GM12878 (cell line): ENCODE measurements around the gene CCDC91. TPM values are rescaled to one million over a fixed set of nuclear protein-coding genes. Genes with fewer than 3 reads are reported as not detected.

Experiments
- ATAC-seq: fragments of 200-7000 bp; cut with Tn5 transposase; 3 replicates; pipeline ENCODE4 v1.9.1; 2020; ENCODE audit warnings: mild to moderate bottlenecking, moderate library complexity
- BruUV-seq: library from RNA; stranded (reverse); fragments of 400-500 nt; replicated peaks from 2 replicates; lab custom pipeline; 2021; lab: Mats Ljungman, UMichigan
- CTCF ChIA-PET: fragments of 300-600 bp; sonication (Branson Sonifier 250); formaldehyde crosslinking; extraction: SDS; loops from one replicate; lab custom pipeline; 2021; ENCODE audit warnings: inconsistent platforms; lab: Yijun Ruan, JAX
- POLR2A ChIA-PET: fragments of 350-600 bp; formaldehyde crosslinking; extraction: SDS; loops from one replicate; lab custom pipeline; 2021; ENCODE audit warnings: inconsistent platforms; lab: Charles Lee
- RAD21 ChIA-PET: fragments of 300-600 bp; sonication (Branson Sonifier 250); formaldehyde crosslinking; loops from one replicate; lab custom pipeline; 2023; ENCODE audit warnings: antibody characterized with exemption; ENCODE audit not compliant: unreplicated experiment; lab: Charles Lee
- SMC1A ChIA-PET: fragments of 300-600 bp; sonication (Branson Sonifier 250); formaldehyde crosslinking; loops from one replicate; lab custom pipeline; 2023; ENCODE audit not compliant: unreplicated experiment, uncharacterized antibody; lab: Charles Lee
- DNase-seq: peaks from one replicate; pipeline ENCODE4 v3.0.0-alpha.2; 2011; ENCODE audit warnings: low read depth, low spot score
- FAIRE-seq: peaks from 3 replicates; lab custom pipeline; 2011; peaks lifted over from hg19 to GRCh38; lab: Jason Lieb, UNC
- H2AFZ ChIP-seq: 2 replicates; pipeline ENCODE4 v1.6.0; 2011; ENCODE audit warnings: low read depth, low read length, control low read depth; ENCODE audit not compliant: control insufficient read depth
- H3K27ac ChIP-seq: 2 replicates; pipeline ENCODE4 v1.5.1; 2011; ENCODE audit warnings: control low read depth; ENCODE audit not compliant: control insufficient read depth, insufficient read depth
- H3K27me3 ChIP-seq, 2 experiments: replicated peaks in 1 of 2; 2 replicates each; pipeline versions ENCODE4 v1.6.0 to v1.6.1; 2011; ENCODE audit warnings: low read length in 1 of 2; ENCODE audit not compliant: control insufficient read depth in 2 of 2, insufficient read depth in 2 of 2
- H3K36me3 ChIP-seq, 2 experiments: 2 replicates each; pipeline ENCODE4 v1.5.1; 2011; ENCODE audit warnings: low read length in 1 of 2; ENCODE audit not compliant: control insufficient read depth in 2 of 2, insufficient read depth in 2 of 2
- H3K4me1 ChIP-seq: 2 replicates; pipeline ENCODE4 v1.6.1; 2011; ENCODE audit warnings: mild to moderate bottlenecking, low read length, moderate library complexity, mixed read lengths; ENCODE audit not compliant: control insufficient read depth, insufficient read depth
- H3K4me2 ChIP-seq: 2 replicates; pipeline ENCODE4 v1.6.0; 2011; ENCODE audit warnings: control low read depth; ENCODE audit not compliant: control insufficient read depth, insufficient read depth
- H3K4me3 ChIP-seq: fragments of 200-600 bp; sonication (generic); 2 replicates; pipeline ENCODE4 v1.5.1; 2016
- H3K79me2 ChIP-seq: 2 replicates; pipeline ENCODE4 v1.6.0; 2011; ENCODE audit warnings: low read length; ENCODE audit not compliant: control insufficient read depth, insufficient read depth
- H3K9ac ChIP-seq: 2 replicates; pipeline ENCODE4 v1.8.0; 2011; ENCODE audit warnings: low read length, control low read depth, mixed read lengths; ENCODE audit not compliant: control insufficient read depth, insufficient read depth
- H3K9me3 ChIP-seq: replicated peaks from 3 replicates; pipeline ENCODE4 v1.5.1; 2011; ENCODE audit warnings: mild to moderate bottlenecking, low read length; ENCODE audit not compliant: control insufficient read depth, insufficient read depth
- H4K20me1 ChIP-seq: 2 replicates; pipeline ENCODE4 v1.6.0; 2011; ENCODE audit not compliant: control insufficient read depth, insufficient read depth
- BCL3 ChIP-seq: IDR thresholded peaks from 2 replicates; pipeline ENCODE4 v1.6.1; 2011; ENCODE audit warnings: borderline replicate concordance, low read depth, mild to moderate bottlenecking, moderate library complexity, low read length; ENCODE audit not compliant: insufficient read depth, poor library complexity, severe bottlenecking
- DPF2 ChIP-seq: fragments of 450-650 bp; IDR thresholded peaks from 2 replicates; pipeline ENCODE4 v1.6.1; 2017; ENCODE audit warnings: mild to moderate bottlenecking
- FOS ChIP-seq: IDR thresholded peaks from 3 replicates; pipeline ENCODE4 v1.6.1; 2011; ENCODE audit warnings: borderline replicate concordance; ENCODE audit not compliant: insufficient read length; ENCODE audit errors: extremely low read depth
- FOXM1 ChIP-seq: IDR thresholded peaks from 2 replicates; pipeline ENCODE4 v1.6.1; 2012; ENCODE audit warnings: low read depth, mild to moderate bottlenecking, inconsistent platforms, low read length, moderate library complexity
- NR2C2 ChIP-seq: IDR thresholded peaks from 2 replicates; pipeline ENCODE4 v1.6.1; 2011; ENCODE audit warnings: borderline replicate concordance, low read depth; ENCODE audit not compliant: control insufficient read depth, insufficient read length
- POLR2A ChIP-seq: IDR thresholded peaks from 2 replicates; pipeline ENCODE4 v1.6.1; 2011; ENCODE audit warnings: low read depth, mild to moderate bottlenecking, low read length
- RBBP5 ChIP-seq: fragments of 200-600 bp; sonication (generic); conservative IDR thresholded peaks from 2 replicates; pipeline ENCODE4 v1.6.1; 2016
- WGBS: methylation state at CpG from one replicate; pipeline ENCODE4 v1.1.6; 2016; ENCODE audit warnings: low lambda C conversion rate; ENCODE audit not compliant: insufficient replicate concordance, insufficient coverage; ENCODE audit errors: missing lambda C conversion rate; 5-methylcytosine and 5-hydroxymethylcytosine counted together
- in situ Hi-C: fragments of 300-500 bp; cut with MboI; formaldehyde crosslinking; loops from 9 replicates; pipeline ENCODE4 v1.14.3; 2018; ENCODE audit warnings: mixed read lengths
- intact Hi-C: fragments of 100-400 bp; cut with micrococcal nuclease; formaldehyde crosslinking; loops from one replicate; pipeline ENCODE4 v1.14.2; 2022; ENCODE audit not compliant: unreplicated experiment
- polyA plus RNA-seq, 11 experiments: library from polyadenylated mRNA; depleted of rRNA in 4 of 11; unstranded in 6 of 11; stranded (reverse) in 5 of 11; fragments of >200 nt; fragmentation: Nextera tagmentation in 4 of 11; fragmentation: Illumina TruSeq in 1 of 11; extraction: Ambion mirVana in 4 of 11; extraction: Trizol in 1 of 11; gene quantifications; 1 replicate in 1 of 11; 2 replicates in 10 of 11; pipeline versions ENCODE4 v1.2.1 to v1.2.3, GENCODE V29; 2011 to 2016; ENCODE audit warnings: inconsistent platforms in 2 of 11, missing spikeins in 2 of 11, low read depth in 1 of 11
- total RNA-seq, 4 experiments: library from RNA; depleted of rRNA in 3 of 4; stranded (reverse); fragments of >200 nt in 3 of 4; fragmentation: Illumina TruSeq in 1 of 4; extraction: Trizol in 1 of 4; gene quantifications; 2 replicates each; pipeline versions ENCODE4 v1.2.1 to v1.2.3, GENCODE V29; 2013 to 2021
- TF ChIP-seq, protein P1 (sequence below): IDR thresholded peaks from 2 replicates; pipeline ENCODE4 v1.6.1; 2012; ENCODE audit warnings: low read depth, low read length, improper control_type of control experiment

The CCDC91 gene
- total and polyA plus RNA-seq, 10 of the 15 experiments (the other 5 are each of a cell fraction or from before 2014, with no cell fraction given) = 6.1 to 24.9 (median 16.5) TPM

GRCh38 chr12:28484156-28484555 is 293.9 kb downstream of the CCDC91 start:
- CTCF ChIA-PET = interaction anchor here (0.6 to 0.8 kb wide), 2 partner anchors 9 to 291 kb away, joined by 3 to 8 read pairs; no protein-coding TSS in a partner anchor
- Histone ChIP-seq H3K27me3 (no peaks in the 10 kb centered on the region), H3K27ac (no peak overlapping the region), H2AFZ (no peak overlapping the region), H3K4me2 (no peak overlapping the region), H4K20me1 (no peaks in the 10 kb centered on the region), H3K9me3 (no peaks in the 10 kb centered on the region), H3K36me3 (no peaks in the 10 kb centered on the region; a peak in 1 of 4 replicates), H3K4me3 (no peak overlapping the region), H3K9ac (no peak overlapping the region), H3K4me1 (no peaks in the 10 kb centered on the region), H3K79me2 (no peaks in the 10 kb centered on the region)
- no TSS peak for BruUV-seq
- SMC1A ChIA-PET = interaction anchor here (0.9 kb wide), 1 partner anchor 8 kb away, joined by 3 read pairs; no protein-coding TSS in a partner anchor
- RAD21 ChIA-PET = no interaction called here
- intact Hi-C loops = no loop called here
- in situ Hi-C loops = no loop called here
- WGBS = 100% methylated on average over 1 of the region's 1 CpG
- FAIRE-seq (no peak), DNase-seq (no peak), ATAC-seq (no peak)
- POLR2A ChIA-PET = no interaction called here
- no peak for TF ChIP-seq POLR2A
- TF ChIP-seq RBBP5 = no peak

- DNase-seq = no peak
- intact Hi-C loops = no loop called here
- Histone ChIP-seq H3K4me3 (no peak overlapping the region), H3K36me3 (no peaks in the 10 kb centered on the region; a peak in 1 of 4 replicates), H3K9me3 (no peaks in the 10 kb centered on the region), H4K20me1 (no peaks in the 10 kb centered on the region), H2AFZ (no peak overlapping the region), H3K4me2 (no peak overlapping the region)
- POLR2A ChIA-PET = no interaction called here
- TF ChIP-seq FOXM1 = no peak
- TF ChIP-seq, protein P1, sequence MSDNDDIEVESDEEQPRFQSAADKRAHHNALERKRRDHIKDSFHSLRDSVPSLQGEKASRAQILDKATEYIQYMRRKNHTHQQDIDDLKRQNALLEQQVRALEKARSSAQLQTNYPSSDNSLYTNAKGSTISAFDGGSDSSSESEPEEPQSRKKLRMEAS = no peak
- TF ChIP-seq BCL3 = no peak
- no peak for TF ChIP-seq FOS
- TF ChIP-seq NR2C2 = no peak
- TF ChIP-seq DPF2 = no peak
- TF ChIP-seq, all 136 proteins: peak for 0
- ChIA-PET RAD21 (no interaction called here), CTCF (no interaction called here), SMC1A (interaction anchor here (0.8 kb wide), 1 partner anchor 20 kb away, joined by 3 read pairs; no protein-coding TSS in a partner anchor)
- in situ Hi-C loops = no loop called here
- no peak overlapping the region for H3K27ac ChIP-seq
- 86% methylated on average over 1 of the region's 1 CpG for WGBS
- no peaks in the 10 kb centered on the region for H3K27me3 ChIP-seq
- no peak for ATAC-seq
- no peaks in the 10 kb centered on the region for H3K79me2 ChIP-seq
- no peaks in the 10 kb centered on the region for H3K4me1 ChIP-seq
- no peak for FAIRE-seq
- BruUV-seq = no TSS peak
- H3K9ac ChIP-seq = no peak overlapping the region
Observed at GRCh38 chr12:28486521-28486920, 296.3 kb downstream of the CCDC91 start.
